HG02973 (cell line): Measurements from ENCODE around the gene BCOR.
A peak's percentile ranks its signal among the peaks of the same experiment; 100 is the strongest.

ENCODE experiments used
- ATAC-seq: cut with Tn5 transposase; IDR thresholded peaks from one replicate; pipeline ENCODE4 v1.9.1; 2021; ENCODE audit warnings: moderate library complexity; ENCODE audit not compliant: unreplicated experiment

BCOR gene

GRCh38 chrX:40116925-40117324 is 19.2 kb upstream of the BCOR start:
- ATAC-seq, result no peak

GRCh38 chrX:40112996-40113395 is 15.2 kb upstream of the BCOR start:
- ATAC-seq, result no peak

- no peak for ATAC-seq
Measured at GRCh38 chrX:40111868-40112267, 14.1 kb upstream of the BCOR start.

- ATAC-seq, result no peak
Measured at GRCh38 chrX:40109288-40110008, 11.7 kb upstream of the BCOR start.

- ATAC-seq, result no peak
Measured at GRCh38 chrX:40108959-40109287, 11.2 kb upstream of the BCOR start.

GRCh38 chrX:40108162-40108958 is 10.6 kb upstream of the BCOR start:
- no peak for ATAC-seq

GRCh38 chrX:40107291-40108161 is 9.8 kb upstream of the BCOR start:
- ATAC-seq, result no peak

GRCh38 chrX:40106676-40107290 is 9.0 kb upstream of the BCOR start:
- ATAC-seq, result no peak

GRCh38 chrX:40105835-40106675 is 8.3 kb upstream of the BCOR start:
- no peak for ATAC-seq

GRCh38 chrX:40104985-40105834 is 7.5 kb upstream of the BCOR start:
- ATAC-seq, result peak; percentile 43

- ATAC-seq, result peak; percentile 28
Measured at GRCh38 chrX:40104630-40104984, 6.8 kb upstream of the BCOR start.

GRCh38 chrX:40103565-40104323 is 6.0 kb upstream of the BCOR start:
- ATAC-seq, result no peak

GRCh38 chrX:40102393-40103381 is 4.9 kb upstream of the BCOR start:
- no peak for ATAC-seq

GRCh38 chrX:40101430-40101802 is 3.7 kb upstream of the BCOR start:
- ATAC-seq, result no peak

- ATAC-seq, result no peak
Measured at GRCh38 chrX:40100537-40101429, 3.0 kb upstream of the BCOR start.

- no peak for ATAC-seq
Measured at GRCh38 chrX:40100141-40100536, 2.4 kb upstream of the BCOR start.
